ENCODE data around the gene AGK.
"Not testable (repeated sequence)": the region's sequence is repeated elsewhere in the genome, so short reads cannot be mapped to it uniquely, and the experiment has no call there.

The AGK gene

DNA sequence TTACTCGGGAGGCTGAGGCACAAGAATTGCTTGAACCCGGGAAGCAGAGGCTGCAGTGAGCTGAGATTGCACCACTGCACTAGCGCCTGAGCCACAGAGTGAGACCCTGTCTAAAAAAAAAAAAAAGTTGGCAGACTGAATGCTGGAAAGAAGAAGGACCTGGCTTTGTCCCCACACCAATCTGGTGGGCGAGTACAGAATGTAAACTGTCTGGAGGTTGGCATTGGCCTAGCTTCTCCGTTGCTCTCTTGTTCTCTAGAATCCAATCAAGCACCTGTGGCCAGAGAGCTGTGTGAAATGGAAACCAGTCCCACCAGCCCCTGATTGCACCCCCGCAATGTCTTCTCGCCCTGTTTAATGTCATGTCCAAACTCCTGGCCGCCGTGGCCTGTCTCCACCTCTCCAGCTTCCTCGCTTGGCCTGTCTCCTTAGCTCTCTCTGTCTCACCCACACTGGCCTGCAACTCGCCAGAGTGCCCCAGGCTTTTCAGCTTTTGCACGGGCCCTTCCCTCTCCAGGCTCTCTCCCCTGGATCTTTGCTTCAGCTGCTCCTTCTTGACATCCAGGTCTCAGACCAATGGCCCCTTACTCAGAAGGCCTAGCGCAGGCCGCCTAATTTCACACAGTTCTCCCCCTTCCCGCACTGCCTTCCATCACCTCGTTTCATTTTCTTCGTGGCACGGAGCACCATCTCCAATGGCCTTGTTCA, 670 bp upstream of the AGK start:
- TF ChIP-seq, protein P1, sequence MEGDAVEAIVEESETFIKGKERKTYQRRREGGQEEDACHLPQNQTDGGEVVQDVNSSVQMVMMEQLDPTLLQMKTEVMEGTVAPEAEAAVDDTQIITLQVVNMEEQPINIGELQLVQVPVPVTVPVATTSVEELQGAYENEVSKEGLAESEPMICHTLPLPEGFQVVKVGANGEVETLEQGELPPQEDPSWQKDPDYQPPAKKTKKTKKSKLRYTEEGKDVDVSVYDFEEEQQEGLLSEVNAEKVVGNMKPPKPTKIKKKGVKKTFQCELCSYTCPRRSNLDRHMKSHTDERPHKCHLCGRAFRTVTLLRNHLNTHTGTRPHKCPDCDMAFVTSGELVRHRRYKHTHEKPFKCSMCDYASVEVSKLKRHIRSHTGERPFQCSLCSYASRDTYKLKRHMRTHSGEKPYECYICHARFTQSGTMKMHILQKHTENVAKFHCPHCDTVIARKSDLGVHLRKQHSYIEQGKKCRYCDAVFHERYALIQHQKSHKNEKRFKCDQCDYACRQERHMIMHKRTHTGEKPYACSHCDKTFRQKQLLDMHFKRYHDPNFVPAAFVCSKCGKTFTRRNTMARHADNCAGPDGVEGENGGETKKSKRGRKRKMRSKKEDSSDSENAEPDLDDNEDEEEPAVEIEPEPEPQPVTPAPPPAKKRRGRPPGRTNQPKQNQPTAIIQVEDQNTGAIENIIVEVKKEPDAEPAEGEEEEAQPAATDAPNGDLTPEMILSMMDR (IDR thresholded peaks at IDR 0.05): no peak
- peak overlapping the region; percentile 91 for H3K4me3 ChIP-seq
- H3K27ac ChIP-seq: peak overlapping the region; percentile 17 to 60
- no peak for DNase-seq (ENCODE audit: low spot score)

DNA sequence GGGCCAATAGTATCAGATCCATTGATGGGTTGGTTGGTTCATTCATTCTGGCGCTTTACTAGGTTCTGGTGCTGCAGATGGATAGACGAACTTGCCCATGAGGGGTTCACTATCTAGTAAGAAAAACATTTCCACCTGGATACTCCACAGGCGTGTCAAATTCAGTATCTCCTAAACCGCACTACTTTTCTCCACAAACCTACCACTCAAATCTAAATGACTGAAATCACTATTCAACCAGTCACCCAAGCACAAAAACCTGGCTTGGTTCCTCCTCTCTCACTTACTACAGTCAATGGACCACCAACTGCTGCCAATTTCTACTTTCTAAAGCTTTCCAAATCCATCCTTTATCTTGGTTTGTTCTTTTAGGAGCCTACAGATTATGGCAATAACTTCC, 572 bp downstream of the AGK start:
- no peak for DNase-seq (ENCODE audit: low spot score)
- H3K27ac ChIP-seq: peak overlapping the region in 1 of 2 donors; percentile 60
- TF ChIP-seq, protein P1 (IDR thresholded peaks at IDR 0.05): no peak
- H3K4me3 ChIP-seq: peak overlapping the region; percentile 91

DNA sequence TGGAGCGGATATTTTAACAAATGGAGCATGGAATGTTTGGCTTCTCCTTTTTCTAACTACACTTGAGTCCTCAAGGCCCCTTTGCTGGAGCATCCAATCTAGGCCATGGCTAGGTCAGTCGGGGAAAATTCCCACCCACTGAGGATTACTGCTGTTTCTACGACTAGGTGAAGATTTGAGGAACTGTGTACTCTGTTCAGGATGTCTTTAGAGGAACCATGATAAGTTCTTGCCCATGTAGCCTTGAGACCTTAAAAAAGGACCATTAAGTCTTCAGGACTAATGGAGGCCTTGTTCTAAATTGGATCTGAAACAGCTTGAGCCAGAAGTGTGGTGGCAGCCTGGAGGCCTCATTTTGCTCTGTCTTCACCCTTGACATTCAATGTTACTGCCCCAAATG, 6.2 kb downstream of the AGK start:
- no peak overlapping the region for H3K27ac ChIP-seq
- TF ChIP-seq, protein P1 (IDR thresholded peaks at IDR 0.05): no peak
- H3K4me3 ChIP-seq: no peak overlapping the region
- DNase-seq (ENCODE audit: low spot score): no peak

DNA sequence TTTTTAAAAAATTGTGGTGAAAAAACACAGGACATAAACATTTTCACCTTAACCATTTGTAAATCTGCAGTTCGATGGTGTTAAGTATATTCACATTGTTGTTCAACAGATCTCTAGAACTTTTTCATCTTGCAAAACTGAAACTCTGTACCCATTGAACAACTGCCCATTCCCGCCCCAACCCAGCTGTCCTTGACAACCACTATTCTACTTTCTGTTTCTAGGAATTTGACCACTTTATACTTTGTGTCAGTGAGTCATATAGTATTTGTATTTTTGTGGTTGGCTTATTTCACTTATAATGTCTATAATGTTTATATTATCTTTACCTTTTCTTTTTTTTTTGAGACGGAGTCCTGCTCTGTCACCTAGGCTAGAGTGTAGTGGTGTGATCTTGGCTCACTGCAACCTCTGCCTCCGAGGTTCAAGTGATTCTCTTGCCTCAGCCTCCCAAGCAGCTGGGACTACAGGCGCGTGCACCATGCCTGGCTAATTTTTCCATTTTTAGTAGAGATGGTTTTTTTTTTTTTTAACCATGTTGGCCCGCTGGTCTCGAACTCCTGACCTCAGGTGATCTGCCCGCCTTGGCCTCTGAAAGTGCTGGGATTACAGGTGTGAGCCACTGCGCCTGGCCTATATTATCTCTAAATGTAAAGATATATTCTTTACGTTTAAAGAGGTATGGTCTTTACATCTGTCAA, 6.8 kb downstream of the AGK start:
- H3K27ac ChIP-seq; H3K4me3 ChIP-seq; DNase-seq (ENCODE audit: low spot score): not testable (repeated sequence)

DNA sequence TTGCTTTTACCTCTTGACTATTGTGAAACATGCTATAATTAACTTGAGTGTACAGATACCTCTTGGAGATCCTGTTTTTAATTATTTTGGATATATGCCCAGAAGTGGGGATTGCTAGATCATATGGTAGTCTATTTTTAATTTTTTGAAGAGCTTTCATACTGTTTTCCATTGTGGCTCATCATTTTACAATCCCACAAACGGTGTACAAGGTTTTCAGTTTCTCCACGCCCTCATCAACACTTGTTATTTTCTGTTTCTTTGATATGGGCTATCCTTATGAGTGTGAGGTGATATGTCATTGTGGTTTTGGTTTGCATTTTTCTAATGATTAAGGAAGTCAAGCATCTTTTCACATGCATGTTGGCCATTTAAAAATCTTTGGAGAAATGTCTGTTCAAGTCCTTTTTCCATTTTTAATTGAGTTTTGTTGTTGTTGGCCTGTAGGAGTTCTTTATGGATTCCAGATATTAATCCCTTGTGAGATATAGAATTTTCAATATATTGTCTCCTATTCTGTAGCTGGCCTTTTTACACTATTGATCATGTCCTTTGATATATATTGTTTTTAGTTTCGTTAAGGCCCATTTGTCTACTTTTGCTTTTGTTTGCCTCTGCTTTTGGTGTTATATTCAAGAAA, 7.5 kb downstream of the AGK start:
- H3K27ac ChIP-seq: no peak overlapping the region
- H3K4me3 ChIP-seq: no peak overlapping the region
- DNase-seq (ENCODE audit: low spot score): no peak
- TF ChIP-seq, protein P1 (IDR thresholded peaks at IDR 0.05): no peak

DNA sequence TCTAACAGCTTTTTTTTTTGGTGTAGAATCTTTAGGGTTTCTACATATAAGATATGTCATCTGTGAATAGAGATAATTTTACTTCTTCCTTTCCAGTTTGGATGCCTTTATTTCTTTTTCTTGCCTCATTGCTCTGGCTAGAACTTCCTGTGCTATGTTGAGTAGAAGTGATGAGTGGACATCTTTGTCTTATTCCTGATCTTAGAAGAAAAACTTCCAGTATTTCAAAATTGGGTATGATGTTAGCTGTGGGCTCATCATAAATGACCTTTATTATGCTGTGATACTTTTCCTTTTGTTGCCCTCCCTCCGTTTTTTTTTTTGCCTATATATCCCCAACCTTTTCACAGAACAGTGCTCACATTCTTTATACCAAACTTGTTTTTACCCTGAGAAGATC, 8.8 kb downstream of the AGK start:
- H3K4me3 ChIP-seq: no peak overlapping the region
- no peak overlapping the region for H3K27ac ChIP-seq
- TF ChIP-seq, protein P1 (IDR thresholded peaks at IDR 0.05): no peak
- no peak for DNase-seq (ENCODE audit: low spot score)

DNA sequence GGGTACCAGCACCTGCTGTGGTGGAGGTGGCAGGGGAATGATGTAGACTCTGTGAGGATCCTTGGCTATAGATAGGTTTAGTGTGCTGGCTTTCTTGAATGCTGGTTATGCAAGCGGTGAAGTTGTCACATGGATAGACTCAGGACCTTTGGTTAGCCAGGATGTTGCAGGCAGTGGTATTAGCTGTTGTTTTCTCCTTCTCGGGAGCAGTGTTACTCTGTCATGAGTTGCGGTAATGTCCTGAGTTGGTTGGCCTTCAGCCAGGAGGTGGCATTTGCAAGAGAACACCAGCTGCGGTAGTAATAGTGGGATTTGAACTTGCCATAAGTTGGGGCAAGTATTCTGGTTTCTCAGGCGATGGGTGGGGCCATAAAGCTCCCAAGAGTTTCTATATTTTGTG, 10.8 kb downstream of the AGK start:
- Histone ChIP-seq H3K4me3 (no peak overlapping the region), H3K27ac (no peak overlapping the region)
- no peak for DNase-seq (ENCODE audit: low spot score)
- TF ChIP-seq, protein P1 (IDR thresholded peaks at IDR 0.05): no peak
